COLO829 (cell line): ENCODE results near the gene FLNC.

Experiments used
- DNase-seq: peaks from one replicate; pipeline ENCODE4 v3.0.0; 2012; ENCODE audit warnings: low spot score

Gene FLNC

DNA sequence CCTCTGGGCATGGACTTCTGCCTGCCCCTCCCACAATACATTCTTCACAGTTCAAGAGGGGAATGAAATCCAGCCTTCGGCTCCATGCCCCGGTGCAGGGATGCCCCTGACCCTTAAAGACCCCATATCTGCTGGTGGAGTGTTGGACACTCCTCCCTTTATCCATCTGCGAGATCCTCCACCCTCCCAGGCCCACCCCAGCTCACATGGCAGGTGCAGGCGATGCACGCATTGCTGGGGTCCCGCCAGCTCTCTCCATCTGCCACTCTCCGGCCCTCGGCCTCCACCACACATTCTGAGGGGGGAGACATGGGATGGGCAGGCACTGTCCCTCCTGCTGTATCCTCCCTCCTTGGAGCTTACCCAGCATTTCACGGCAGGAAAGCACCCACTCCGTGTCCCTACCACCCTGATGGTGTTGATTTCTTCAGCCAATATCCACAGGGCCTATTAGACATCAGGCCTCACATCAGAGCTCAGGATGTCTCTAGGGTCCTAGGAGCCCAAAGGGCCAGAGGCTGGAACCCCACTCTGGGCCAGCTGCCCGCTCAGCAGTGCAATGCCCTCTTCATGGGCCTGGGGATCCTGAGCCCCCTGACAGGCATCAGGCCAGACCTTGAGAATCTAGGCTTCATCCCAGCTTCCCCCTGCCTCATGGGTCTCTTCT is 50.7 kb downstream of the FLNC start:
- no peak for DNase-seq

DNA sequence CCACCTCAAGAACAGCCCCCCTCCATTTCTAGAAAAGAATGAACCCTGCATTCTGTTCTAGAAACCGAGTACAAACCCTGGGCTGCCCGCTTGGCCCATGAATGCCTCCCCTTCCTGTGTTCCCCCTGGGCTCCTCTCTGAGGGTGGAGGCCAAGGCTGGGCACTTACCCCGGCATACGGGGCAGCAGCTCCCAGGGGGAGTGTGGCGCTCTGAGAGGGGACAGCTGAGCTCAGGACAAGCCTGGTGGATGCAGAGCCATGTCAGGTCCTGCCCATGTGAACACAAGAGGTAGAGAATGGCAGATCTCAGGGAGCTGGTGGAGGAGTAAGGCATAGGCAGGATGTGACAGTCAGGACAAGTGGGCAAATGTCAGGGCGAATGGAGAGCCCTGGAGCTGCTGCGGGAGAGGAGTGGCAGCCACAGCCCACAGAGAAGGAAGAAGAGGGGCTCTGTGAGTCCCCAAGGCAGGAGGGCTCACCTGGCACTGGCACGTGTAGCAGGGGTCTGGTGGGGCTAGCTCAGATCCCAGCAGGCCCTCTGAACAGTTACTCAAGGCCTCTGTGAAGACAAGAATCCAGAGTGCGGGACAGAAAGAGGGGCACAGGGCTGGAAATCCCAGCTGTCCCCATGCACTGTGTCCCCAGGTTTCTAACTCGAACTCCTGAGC is 51.4 kb downstream of the FLNC start:
- DNase-seq: no peak

DNA sequence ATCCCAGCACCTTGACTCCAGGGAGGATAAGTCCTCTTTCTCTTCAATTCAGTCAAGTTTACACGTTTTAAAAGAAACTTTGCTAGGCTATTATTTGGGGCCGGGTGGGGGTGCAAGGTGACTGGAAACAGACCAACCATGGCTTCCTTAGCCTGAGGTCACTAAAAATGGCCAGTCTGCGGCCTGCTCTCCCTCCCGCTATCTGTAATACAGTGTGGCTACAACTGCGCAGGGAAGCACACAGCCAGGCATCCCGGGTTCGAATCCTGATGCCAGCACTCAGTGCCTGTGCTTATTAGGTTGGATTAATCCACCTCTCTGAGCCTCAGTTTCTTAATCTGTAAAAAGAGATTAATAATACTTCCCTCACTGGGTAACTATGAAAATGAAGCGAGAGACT is 51.9 kb downstream of the FLNC start:
- no peak for DNase-seq

DNA sequence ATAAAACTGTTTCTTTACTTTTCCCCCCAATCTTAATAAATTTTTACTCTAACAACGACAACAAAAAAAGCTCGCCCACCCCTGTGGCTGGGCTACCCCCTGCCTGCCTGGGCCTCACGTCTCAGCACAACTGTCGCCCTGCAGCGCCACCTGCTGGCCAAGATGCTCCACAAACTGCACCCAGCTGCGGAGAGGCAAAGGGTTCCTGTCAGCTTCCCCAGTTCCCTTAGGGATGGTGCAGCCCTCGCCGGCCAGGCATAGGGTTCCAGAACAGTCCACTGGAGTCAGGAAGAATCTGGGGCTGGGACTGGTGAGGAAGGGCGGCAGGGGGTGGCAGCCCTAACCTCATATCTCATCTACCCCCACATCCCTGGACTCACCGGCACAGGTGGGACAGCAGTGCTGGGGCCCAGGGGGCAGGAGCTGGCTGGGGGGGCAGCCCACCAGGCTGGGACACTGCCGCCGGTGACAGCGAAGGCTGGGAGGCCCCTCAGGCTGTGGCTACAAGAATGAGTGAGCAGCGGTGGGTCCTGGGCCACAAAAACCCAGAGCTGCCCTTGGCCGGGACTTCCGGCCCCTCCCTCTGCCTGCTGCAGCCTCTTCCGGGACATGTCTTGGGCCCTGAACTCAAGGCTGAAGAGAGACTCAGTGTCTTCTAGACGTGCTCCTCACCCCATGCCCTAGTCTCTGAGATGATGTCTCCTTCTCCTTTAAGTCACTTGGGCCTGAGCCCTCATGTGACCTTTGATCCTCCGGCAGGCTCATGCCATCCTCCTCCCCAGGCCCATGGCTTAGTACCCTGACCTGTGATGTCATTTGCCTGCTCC is 53.6 kb downstream of the FLNC start:
- peak; percentile 97 for DNase-seq

DNA sequence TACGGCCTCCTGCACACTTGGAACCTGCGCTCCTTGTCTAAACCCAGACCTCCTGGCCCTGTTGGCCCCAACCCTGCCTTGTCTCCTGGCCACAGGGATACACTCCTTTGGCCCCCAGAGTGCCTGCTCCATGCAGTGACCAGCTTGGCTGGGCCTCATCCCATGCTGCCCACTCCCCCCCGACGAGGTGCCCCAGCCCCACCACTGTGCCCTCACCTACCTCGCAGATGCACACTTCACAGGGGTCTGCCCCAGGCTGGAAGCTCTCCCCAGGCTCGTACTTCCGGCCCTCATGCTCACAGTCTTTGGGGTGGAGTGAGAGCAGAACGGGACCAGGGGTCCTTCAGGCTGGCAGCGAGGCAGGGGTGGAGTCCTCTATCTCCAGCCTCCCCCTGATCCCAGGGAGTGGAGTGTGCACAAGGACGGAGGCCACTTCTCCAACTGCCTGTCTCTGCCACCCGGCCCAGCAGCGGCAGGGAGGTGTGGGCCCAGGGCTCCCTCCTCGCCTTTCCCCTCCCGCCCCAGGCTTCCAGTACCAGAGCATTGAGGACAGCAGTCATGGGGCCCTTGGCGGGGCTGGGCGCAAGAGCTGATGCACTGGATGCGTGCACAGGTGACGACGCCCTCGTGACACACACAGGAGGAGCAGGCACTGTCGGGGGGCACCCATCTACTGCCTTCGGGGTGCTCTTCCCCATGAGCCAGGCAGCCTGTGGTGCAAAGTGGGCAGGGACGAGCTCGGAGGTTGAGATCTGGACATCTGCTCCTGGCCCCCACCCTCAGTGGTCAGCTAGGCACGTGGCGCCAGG is 54.6 kb downstream of the FLNC start:
- DNase-seq: no peak

DNA sequence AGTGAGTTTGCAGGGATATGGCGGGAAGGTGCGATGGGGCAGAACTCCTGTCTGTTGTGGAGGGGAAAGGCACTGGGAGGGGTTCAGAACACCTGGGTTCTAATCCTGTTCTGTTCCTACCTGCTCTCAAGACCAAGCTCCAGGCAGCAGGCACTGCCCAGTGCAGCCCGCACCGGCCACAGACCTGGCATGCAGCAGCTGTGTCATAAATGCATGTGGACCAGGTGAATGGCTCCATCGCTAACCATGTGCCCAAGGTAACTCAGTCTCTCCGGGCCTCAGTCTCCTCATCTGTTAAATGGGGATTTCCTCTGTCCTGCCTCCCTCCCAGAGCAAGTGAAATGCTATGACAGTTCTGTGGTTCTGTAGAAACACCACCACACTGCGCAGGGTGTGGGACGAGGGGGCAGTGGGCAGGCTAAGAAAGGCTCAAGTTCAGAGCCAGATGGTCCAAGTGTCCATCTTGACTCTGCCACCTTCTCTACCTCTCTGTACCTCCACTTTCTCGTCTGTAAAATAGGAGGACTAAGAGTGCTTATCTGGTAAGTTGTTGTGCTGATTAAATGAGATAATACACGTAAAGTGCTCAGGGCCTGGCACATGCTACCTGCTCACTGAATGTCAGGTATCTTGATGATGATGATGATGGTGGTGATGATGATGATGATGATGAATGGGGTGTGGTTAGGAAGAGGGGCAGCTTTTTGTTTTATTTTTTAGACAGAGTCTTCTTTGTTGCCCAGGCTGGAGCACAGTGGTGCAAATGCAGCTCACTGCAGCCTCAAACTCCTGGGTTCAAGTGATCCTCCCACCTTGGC is 55.4 kb downstream of the FLNC start:
- DNase-seq: no peak

DNA sequence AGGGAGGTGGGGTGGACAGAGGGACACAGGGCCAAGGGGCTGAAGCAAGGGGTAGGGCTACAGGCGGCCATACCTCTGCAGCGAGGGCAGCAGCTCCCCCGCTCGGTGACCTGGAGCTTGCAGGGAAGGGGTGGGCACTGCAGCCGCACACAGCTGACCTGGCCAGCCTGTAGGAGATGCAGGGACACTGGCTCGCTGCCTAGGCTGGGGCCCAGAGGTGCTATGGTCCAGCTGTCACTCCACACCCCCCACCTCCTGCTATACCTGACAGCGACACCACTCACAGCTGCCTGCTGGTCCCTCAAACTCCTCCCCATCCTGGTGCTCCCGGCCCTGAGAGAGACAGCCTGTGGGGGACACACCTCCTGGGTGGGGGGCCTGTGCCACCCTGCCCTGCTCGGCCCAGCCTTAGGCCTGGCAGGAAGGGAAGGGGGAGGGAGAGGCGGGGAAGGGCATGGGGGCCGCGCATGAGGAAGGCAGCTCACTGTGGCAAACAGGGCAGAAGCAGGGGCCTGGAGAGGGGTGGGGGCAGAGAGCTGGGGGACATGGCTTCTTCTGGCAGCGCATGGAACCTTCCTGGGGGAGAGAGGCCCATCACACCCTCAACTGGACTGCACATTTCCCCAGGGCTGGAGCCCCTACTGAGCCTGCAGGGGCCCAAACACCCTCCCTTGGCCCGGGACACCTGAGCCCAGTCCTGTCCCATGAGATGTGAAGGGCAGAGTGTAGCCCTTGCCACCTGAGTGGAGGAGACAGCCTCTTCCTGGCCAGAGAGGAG is 56.4 kb downstream of the FLNC start:
- no peak for DNase-seq

DNA sequence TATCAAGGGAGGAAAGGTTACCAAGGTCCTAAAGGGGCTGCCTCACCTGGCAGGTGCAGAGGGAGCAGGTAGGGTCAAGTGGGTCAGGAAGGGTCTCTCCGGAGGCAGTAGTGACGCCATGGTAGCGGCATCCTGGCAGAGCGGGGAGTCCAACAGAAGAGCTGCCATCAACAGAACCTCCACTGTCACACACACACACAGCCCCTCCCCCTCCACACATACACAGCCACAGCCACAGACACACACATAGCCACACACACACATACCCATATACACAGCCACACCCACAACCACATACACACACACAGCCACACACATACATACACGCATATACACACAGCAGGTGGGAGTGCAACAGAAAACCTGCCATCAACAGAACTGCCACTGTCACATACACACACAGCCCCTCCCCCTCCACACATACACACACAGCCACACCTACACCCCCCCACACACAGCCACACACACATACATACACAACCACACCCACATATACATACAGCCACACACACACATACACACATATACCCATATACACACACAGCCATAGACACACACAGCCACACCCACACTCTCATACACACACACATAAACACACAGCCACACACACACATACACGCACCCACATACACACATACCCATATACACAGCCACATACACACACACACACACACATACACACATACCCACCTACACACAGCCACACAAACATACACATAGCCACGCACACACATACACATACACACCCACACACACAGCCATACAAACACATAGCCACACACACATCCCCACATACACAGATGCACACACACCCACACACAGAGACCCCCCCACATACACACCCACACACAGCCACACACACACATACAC is 57.2 kb downstream of the FLNC start:
- DNase-seq: no peak

DNA sequence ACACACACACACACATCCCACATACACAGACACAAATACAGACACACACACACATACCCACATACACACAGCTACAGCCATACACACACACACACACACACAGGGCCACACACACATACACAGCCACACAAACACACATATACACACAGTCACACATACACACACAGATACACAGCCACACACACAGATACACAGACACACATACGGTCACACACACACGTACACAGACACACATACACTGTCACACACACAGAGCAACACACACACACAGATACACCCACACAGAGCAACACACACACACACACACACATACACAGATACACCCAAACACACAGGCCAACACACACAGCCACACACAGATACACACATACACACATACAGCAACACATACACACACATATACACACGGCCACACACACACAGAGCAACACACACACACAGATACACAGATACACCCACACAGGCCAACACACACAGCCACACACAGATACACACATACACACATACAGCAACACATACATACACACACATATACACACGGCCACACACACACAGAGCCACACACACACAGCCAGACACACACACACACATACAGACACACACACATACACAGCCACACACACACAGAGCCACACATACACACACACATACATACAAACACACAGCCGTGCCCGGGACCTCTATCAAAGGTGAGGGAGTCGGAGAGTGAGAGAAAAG is 58.0 kb downstream of the FLNC start:
- DNase-seq: no peak

DNA sequence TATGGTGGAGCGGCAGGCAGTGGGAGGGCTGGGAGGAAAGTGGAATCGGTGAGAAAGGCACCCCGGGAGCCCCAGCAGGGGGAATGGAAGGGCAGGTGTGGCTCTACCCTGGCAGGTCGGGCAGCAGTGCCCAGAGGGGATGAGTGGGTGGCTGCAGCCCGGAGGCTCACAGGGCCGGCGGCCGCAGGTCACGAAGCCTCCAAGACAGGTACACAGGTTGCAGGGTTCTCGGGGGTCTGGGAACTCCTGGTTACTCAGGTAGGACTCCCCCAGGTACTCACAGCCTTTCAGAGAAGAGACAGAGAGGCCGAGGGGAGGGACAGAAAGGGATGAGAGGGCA is 58.5 kb downstream of the FLNC start:
- no peak for DNase-seq

DNA sequence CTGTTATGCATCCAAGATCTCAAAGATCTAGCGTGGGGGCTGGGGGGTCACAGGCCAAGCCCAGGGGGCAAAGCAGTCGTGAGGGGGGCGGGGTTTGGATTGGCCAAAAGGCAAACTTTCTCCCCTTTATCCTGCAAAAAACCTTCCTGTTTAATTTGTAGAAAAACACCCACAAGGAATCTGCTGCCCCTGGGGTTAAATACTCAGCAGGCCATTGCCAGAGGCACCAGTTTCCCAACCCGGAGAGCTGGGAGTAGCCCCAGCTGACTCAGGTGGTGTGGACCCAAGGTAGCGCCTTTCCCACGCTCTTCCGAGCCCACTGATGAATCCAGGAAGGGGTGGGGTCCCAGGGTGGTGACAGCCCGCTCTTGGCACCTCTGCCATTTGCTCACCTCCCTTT is 58.9 kb downstream of the FLNC start:
- no peak for DNase-seq

DNA sequence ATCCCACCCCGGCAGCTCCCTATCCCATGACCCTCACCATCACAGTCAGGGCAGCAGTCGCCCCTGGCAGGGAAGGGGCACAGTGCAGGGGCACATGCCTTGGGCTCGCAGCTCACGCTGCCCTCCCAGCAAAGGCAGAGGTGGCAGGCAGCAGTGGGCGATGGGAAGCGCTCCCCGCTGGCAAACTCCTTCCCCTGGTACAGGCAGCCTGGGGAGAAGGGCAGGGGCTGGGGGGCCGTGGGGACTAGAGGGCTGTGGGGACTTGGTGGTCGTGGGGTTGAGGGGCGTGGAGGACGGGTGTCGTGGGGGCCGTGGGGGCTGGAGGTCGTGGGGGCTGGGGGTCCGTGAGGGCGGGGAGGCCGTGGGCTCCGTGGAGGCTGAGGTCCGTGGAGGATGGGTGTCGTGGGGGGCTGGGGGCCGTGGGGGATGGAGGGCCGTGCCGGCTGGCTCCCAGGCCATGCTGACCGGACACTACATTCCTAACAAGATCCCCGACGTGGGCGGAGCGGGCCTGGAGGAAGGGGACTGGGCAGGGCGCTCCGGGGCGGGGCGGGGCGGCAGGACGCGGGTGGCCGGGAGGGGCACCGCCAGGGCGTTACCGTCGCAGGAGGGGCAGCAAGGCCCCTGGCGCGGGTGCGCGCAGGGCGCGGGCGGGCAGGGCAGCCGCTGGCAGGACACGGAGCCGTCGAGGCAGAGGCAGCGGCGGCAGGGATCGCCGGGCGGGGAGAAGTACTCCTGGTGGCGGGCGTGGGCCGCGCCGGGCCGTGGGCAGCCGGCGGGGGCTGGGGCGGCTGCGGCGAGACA is 60.3 kb downstream of the FLNC start:
- DNase-seq: peak; percentile 60

DNA sequence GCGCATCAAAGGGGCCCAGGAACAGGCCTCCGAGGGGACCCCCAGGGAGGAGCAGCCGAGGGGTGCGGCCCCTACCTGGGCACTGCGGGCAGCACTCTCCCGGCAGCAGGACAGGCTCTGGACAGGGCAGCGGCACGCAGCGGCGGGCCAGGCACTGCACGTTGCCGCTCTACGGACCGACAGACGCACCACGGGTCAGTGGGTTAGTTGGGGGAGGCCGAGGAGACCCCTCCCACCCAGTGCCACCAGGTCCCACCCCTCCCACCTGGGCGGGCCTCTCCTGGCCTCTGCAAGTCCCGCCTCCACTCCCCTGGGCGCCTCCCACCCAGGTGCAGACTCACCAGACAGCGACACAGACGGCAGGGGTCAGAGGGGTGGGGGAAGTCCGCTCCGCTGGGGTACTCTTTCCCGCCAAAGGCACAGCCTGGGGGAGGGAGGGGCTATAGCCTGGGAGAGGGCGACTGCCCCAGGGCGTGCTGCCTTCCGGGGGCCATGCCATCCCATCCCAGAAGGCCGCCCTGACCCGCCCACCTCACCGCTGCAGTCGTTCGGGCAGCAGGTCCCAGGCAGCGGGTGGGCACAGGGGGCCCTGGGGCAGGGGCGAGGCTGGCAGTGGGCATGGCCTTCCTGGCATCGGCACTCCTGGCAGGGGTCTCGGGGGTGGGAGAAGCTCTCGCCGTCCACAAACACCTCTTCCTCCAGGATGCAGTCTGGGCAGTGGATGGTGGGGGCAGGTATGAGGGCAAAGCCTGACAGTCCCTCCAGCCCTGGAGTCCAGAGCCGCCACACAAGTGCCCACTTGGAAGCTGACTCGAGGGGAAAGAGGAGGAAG is 61.1 kb downstream of the FLNC start:
- no peak for DNase-seq

DNA sequence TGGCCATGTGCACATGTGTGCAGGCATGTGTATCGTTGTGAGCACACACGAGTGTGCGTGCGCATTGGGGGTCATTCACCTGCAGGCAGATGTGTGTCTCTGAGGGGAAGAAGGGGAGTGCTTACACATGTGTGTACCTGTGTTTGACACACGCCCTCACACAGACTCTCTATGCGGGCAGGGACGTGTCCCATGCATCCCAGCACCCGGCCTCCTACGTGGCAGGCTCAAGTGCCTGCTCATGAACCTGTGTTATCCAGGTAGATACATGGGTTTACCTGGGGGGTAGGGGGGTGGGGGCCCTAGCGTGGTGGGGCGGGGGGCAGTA is 61.7 kb downstream of the FLNC start:
- no peak for DNase-seq

DNA sequence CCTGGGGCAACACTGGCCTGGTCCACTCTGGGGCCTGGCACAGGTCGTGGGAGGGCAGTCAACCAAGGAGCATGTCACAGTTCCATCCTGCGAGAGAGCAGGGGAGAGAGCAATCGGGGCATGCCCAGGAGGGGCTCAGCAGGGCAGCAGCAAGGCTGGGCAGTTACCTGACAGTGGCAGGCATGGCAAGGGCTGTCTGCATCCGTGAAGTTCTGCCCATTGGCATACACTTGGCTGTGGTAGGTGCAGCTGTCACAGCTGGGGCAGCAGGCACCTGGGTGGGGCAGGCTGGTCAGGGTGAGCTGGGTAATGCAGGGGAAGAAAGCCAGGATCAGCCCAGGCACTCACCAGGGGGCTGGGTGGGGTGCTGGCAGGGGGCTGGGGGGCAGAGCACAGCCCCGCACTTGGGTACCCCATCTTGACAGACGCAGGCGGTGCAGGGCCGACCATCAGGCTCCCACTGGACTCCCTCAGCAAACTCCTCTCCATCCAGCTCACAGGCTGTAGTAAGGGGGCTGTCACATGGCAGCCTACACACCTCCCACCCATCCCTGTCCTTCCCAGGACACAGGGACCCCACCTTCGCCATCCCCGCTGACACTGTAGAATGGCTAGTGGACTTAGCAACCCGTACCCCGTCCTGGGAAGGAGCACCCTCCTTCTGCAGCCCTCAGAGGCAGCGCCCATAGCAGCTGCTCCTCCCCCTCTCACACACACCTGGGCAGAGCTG is 62.5 kb downstream of the FLNC start:
- DNase-seq: no peak

DNA sequence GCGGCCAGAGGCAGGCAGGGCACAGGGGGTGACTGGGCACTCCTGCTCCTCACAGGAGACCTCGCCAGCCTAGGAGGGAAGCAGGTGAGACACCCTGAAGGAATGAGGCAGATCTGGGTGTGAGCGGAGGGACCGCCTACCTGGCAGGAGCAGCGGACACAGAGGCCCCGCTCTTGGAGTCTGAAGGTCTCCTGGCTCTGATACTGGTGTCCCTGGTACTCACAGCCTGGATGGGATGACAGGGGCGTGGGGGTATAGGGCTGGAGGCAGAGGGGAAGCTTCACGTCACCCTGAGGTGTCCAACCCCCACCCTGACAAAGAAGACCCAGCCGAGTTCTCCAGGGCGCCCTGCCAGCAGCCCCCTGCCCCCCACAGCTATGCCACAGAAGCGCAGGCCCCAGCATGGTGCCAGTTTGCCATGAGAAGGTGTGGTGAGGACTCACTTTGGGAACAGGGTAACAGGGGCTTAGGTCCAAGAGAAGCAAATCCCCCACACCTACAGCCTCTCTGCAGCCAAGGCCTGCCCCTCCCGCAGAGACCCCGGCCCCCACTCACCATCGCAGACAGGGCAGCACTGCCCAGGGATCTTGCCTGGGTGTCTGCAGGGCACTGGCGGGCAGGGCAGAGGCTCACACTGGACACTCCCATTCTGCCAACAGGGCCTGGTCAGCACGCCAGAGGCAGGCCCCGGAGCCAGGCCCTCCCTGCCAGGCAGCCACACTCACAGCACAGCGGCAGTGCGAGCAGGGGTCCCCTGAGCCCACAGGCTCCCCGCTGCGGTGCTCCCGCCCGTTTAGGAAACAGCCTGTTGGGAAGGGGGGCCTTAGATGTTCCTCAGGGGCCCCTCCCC is 63.3 kb downstream of the FLNC start:
- DNase-seq: no peak
